ENCODE results near the gene SMCO1.
"Not testable (repeated sequence)": the region's sequence is repeated elsewhere in the genome, so short reads cannot be mapped to it uniquely, and the experiment has no call there.

SMCO1 gene

GRCh38 chr3:196486263-196486662 is 28.9 kb downstream of the SMCO1 start:
- peak; percentile 21 for DNase-seq

GRCh38 chr3:196477678-196478077 is 37.5 kb downstream of the SMCO1 start:
- no peak for DNase-seq

- DNase-seq = no peak
Measured at GRCh38 chr3:196472286-196472685, 42.9 kb downstream of the SMCO1 start.

- no peak for DNase-seq
Measured at GRCh38 chr3:196471551-196471950, 43.6 kb downstream of the SMCO1 start.

- not testable (repeated sequence) for DNase-seq
Measured at GRCh38 chr3:196470182-196470581, 45.0 kb downstream of the SMCO1 start.

- DNase-seq = no peak
Measured at GRCh38 chr3:196463804-196464203, 51.3 kb downstream of the SMCO1 start.

GRCh38 chr3:196463478-196463756 is 51.7 kb downstream of the SMCO1 start:
- no peak for DNase-seq

GRCh38 chr3:196462680-196463477 is 52.3 kb downstream of the SMCO1 start:
- DNase-seq = not testable (repeated sequence)

GRCh38 chr3:196458063-196458462 is 57.1 kb downstream of the SMCO1 start:
- no peak for DNase-seq

GRCh38 chr3:196457470-196457869 is 57.7 kb downstream of the SMCO1 start:
- not testable (repeated sequence) for DNase-seq

Measured in activated T-cell treated with anti-CD3 and anti-CD28 coated beads for 4 hours (primary cell).